ENCODE measurements around the gene TGFBR2. TPM values are rescaled to one million over a fixed set of nuclear protein-coding genes. Genes with fewer than 3 reads are reported as not detected.

TGFBR2 gene
- total and polyA plus RNA-seq, 2 of the 13 experiments (the other 11 are each of a cell fraction or from before 2014, with no cell fraction given) = 82.2 to 187 TPM

DNA sequence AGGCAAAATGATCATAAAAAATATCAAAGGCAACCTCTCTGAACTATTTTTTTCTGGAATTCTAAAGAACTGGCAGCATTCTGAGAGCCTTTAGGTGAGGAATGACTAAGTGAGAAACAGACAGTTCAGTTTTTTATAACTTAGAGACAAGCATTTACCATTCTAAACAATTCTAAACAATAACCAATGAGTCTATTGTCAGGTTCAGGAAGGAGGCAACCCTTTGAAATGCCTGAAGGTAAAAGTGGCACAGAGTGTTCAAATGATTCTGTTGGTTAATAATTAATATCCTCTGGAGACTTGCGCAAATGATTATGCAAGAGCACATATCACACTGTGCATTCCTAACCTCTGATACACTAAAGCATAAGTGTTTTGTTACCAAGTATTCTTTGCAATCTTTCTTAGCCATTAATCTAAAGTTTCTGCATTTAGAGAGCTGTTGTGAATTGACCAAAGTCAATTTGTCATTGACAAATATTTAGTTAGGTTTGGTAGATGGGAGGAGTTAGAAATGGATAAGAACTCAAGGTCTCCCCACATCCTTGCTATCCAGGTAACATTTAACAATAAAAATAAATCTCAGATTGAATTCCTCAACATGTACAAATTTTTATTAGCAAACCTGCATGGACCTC lies 9.2 kb upstream of the TGFBR2 start (continued):
- TF ChIP-seq ZNF619 (CRISPR knock-in tag; IDR thresholded peaks at IDR 0.05) (no peak), ZFYVE20 (CRISPR knock-in tag; IDR thresholded peaks at IDR 0.05; ENCODE audit: borderline replicate concordance, low read depth) (no peak), GATAD2A (CRISPR knock-in tag; IDR thresholded peaks at IDR 0.05) (peak; percentile 99), ZNF543 (CRISPR knock-in tag; IDR thresholded peaks at IDR 0.05) (no peak), ADNP (CRISPR knock-in tag; IDR thresholded peaks at IDR 0.05) (no peak), ZNF496 (CRISPR knock-in tag; IDR thresholded peaks at IDR 0.05; ENCODE audit: insufficient replicate concordance) (no peak), ZNF468 (CRISPR knock-in tag; IDR thresholded peaks at IDR 0.05) (no peak), ATF7 (IDR thresholded peaks at IDR 0.05) (peak; percentile 82), ATF7 (CRISPR knock-in tag; IDR thresholded peaks at IDR 0.05) (peak; percentile 62; the same call in 1 of the 2 replicates), ZNF354B (CRISPR knock-in tag; IDR thresholded peaks at IDR 0.05) (no peak), ZNF572 (CRISPR knock-in tag; IDR thresholded peaks at IDR 0.05) (no peak), TCF7 (IDR thresholded peaks at IDR 0.05; ENCODE audit: low read depth) (peak; percentile 99), JUND (CRISPR knock-in tag; IDR thresholded peaks at IDR 0.05) (peak; percentile 94), GTF2F1 (IDR thresholded peaks at IDR 0.05; ENCODE audit: low read length) (no peak), DNMT1 (CRISPR knock-in tag; IDR thresholded peaks at IDR 0.05) (no peak), PCBP2 (optimal IDR thresholded peaks at IDR 0.05; ENCODE audit: low read depth, low read length, poor library complexity, severe bottlenecking) (no peak)
- TF ChIP-seq, protein P1, sequence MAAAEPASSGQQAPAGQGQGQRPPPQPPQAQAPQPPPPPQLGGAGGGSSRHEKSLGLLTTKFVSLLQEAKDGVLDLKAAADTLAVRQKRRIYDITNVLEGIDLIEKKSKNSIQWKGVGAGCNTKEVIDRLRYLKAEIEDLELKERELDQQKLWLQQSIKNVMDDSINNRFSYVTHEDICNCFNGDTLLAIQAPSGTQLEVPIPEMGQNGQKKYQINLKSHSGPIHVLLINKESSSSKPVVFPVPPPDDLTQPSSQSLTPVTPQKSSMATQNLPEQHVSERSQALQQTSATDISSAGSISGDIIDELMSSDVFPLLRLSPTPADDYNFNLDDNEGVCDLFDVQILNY (CRISPR knock-in tag; conservative IDR thresholded peaks at IDR 0.05) = no peak
- TF ChIP-seq, protein P2, sequence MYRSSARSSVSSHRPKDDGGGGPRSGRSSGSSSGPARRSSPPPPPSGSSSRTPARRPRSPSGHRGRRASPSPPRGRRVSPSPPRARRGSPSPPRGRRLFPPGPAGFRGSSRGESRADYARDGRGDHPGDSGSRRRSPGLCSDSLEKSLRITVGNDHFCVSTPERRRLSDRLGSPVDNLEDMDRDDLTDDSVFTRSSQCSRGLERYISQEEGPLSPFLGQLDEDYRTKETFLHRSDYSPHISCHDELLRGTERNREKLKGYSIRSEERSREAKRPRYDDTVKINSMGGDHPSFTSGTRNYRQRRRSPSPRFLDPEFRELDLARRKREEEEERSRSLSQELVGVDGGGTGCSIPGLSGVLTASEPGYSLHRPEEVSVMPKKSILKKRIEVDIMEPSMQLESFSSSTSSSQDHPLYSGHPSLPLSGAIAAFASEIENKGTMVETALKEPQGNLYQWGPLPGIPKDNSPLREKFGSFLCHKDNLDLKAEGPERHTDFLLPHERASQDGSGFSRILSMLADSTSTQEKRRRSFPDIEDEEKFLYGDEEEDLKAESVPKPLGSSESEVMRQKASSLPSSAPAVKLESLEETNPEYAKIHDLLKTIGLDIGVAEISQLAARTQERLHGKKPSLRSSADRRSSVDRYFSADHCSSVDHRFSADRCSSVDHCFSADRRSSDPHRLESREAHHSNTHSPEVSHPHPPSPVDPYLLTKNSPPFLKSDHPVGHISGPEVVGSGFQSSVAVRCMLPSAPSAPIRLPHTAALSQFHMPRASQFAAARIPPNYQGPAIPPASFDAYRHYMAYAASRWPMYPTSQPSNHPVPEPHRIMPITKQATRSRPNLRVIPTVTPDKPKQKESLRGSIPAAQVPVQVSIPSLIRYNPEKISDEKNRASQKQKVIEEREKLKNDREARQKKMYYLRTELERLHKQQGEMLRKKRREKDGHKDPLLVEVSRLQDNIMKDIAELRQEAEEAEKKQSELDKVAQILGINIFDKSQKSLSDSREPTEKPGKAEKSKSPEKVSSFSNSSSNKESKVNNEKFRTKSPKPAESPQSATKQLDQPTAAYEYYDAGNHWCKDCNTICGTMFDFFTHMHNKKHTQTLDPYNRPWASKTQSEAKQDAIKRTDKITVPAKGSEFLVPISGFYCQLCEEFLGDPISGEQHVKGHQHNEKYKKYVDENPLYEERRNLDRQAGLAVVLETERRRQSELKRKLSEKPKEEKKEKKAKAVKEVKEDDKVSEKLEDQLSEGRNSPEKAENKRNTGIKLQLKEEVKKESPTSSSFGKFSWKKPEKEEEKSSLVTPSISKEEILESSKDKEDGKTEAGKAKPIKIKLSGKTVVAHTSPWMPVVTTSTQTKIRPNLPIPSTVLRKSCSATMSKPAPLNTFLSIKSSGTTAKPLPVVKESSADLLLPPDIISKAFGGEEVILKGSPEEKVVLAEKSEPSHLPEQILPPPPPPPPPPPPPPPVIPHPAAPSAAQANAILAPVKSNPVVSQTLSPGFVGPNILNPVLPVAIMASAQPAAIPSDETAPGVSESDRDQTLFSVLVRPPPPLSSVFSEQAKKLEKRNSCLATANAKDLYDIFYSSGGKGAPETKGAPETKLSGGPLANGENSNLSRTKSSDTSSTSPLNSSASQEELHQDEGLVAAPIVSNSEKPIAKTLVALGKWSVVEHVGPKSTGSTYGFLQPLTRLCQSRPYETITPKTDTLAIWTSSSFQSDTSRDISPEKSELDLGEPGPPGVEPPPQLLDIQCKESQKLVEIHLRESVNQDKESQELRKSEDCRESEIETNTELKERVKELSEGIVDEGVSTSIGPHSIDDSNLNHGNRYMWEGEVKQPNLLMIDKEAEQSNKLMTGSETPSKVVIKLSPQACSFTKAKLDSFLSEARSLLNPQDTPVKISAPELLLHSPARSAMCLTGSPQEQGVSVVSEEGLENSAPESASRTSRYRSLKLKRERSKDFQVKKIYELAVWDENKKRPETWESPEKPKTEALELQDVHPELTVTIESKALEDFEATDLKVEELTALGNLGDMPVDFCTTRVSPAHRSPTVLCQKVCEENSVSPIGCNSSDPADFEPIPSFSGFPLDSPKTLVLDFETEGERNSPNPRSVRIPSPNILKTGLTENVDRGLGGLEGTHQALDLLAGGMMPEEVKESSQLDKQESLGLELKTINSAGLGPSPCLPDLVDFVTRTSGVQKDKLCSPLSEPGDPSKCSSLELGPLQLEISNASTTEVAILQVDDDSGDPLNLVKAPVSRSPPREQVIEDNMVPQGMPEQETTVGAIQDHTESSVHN (CRISPR knock-in tag; IDR thresholded peaks at IDR 0.05) = no peak
- TF ChIP-seq, protein P3, sequence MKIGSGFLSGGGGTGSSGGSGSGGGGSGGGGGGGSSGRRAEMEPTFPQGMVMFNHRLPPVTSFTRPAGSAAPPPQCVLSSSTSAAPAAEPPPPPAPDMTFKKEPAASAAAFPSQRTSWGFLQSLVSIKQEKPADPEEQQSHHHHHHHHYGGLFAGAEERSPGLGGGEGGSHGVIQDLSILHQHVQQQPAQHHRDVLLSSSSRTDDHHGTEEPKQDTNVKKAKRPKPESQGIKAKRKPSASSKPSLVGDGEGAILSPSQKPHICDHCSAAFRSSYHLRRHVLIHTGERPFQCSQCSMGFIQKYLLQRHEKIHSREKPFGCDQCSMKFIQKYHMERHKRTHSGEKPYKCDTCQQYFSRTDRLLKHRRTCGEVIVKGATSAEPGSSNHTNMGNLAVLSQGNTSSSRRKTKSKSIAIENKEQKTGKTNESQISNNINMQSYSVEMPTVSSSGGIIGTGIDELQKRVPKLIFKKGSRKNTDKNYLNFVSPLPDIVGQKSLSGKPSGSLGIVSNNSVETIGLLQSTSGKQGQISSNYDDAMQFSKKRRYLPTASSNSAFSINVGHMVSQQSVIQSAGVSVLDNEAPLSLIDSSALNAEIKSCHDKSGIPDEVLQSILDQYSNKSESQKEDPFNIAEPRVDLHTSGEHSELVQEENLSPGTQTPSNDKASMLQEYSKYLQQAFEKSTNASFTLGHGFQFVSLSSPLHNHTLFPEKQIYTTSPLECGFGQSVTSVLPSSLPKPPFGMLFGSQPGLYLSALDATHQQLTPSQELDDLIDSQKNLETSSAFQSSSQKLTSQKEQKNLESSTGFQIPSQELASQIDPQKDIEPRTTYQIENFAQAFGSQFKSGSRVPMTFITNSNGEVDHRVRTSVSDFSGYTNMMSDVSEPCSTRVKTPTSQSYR (CRISPR knock-in tag; IDR thresholded peaks at IDR 0.05; ENCODE audit: borderline replicate concordance) = no peak

Data from HepG2 (cell line).